Vagina (tissue), 2 donors: ENCODE data around the gene MPRIP. TPM values are rescaled to one million over a fixed set of nuclear protein-coding genes. Genes with fewer than 3 reads are reported as not detected.

Experiments
- DNase-seq, 2 donors: peaks; one replicate each; pipeline ENCODE4 v3.0.0-alpha.2; 2017; ENCODE audit errors: extremely low spot score in 2 of 2
- H3K27ac ChIP-seq: fragments of 200-600 bp; sonication (generic); one replicate; pipeline ENCODE4 v1.5.1; 2019
- H3K27me3 ChIP-seq: fragments of 200-600 bp; sonication (generic); one replicate; pipeline ENCODE4 v1.5.1; 2019
- H3K36me3 ChIP-seq, 2 donors: fragments of 200-600 bp; sonication (generic); one replicate each; pipeline ENCODE4 v1.5.1; 2017 to 2019
- H3K4me1 ChIP-seq: fragments of 200-600 bp; sonication (generic); one replicate; pipeline ENCODE4 v1.5.1; 2019
- H3K4me3 ChIP-seq, 2 donors: fragments of 200-600 bp; sonication (generic); 1 replicate in 1 of 2; 2 replicates in 1 of 2; pipeline ENCODE4 v1.5.1; 2016 to 2019
- H3K9me3 ChIP-seq: fragments of 200-600 bp; sonication (generic); one replicate; pipeline ENCODE4 v1.5.1; 2019
- POLR2A ChIP-seq, 2 donors: fragments of 450-650 bp; IDR thresholded peaks; one replicate each; pipeline ENCODE4 v1.6.1; 2017; ENCODE audit warnings: antibody characterized with exemption in 2 of 2, mild to moderate bottlenecking in 2 of 2, moderate library complexity in 2 of 2
- POLR2AphosphoS5 ChIP-seq, 2 donors: sonication (generic); formaldehyde crosslinking; IDR thresholded peaks; one replicate each; pipeline ENCODE4 v1.9.0; 2017; ENCODE audit warnings: antibody characterized with exemption in 2 of 2, mild to moderate bottlenecking in 2 of 2, low read depth in 1 of 2; ENCODE audit not compliant: insufficient read depth in 1 of 2
- intact Hi-C: fragments of 100-400 bp; cut with DNase I; formaldehyde crosslinking; loops from one replicate; pipeline ENCODE4 v1.15.1; 2023
- total RNA-seq: library from RNA; depleted of rRNA; stranded (reverse); fragments of >200 nt; gene quantifications from one replicate; pipeline ENCODE4 v1.2.3, GENCODE V29; 2016
- TF ChIP-seq, protein P1 (sequence below), 3 experiments: fragments of 450-650 bp in 2 of 3; fragments of 200-600 bp in 1 of 3; sonication (generic) in 1 of 3; IDR thresholded peaks; one replicate each; pipeline ENCODE4 v1.5.1; 2017 to 2019; ENCODE audit warnings: antibody characterized with exemption in 3 of 3, mild to moderate bottlenecking in 2 of 3, moderate library complexity in 2 of 3

The MPRIP gene
- total RNA-seq, 1 donor from 2014 or later, result 202 TPM

DNA sequence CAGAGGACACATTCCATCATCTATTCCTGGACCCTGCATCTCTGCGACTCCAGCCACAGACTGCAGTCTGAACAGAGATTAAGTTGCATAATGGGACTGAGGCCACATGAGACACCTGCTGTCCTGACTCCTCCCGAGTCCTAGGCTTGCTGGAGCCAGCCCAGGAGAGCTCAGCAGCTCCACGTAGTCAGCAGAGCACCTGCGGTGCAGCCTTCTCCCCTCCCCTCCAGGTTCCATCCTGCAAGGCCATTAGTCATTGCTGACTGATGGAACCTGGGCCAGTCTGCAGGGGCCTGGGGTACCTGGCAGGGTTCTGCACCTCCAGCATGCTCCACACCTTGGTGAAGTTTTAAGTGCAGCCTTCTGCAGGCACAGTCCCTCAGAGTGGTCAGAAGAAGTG lies 87.2 kb downstream of the MPRIP start:
- no peak for DNase-seq
- no peaks in the 10 kb centered on the region for H3K9me3 ChIP-seq
- H3K4me3 ChIP-seq, result no peak overlapping the region
- peaks cover 52% of the 10 kb centered on the region for H3K4me1 ChIP-seq
- no peaks in the 10 kb centered on the region for H3K27me3 ChIP-seq
- no peak for TF ChIP-seq POLR2A (IDR thresholded peaks at IDR 0.05)
- TF ChIP-seq, protein P1, sequence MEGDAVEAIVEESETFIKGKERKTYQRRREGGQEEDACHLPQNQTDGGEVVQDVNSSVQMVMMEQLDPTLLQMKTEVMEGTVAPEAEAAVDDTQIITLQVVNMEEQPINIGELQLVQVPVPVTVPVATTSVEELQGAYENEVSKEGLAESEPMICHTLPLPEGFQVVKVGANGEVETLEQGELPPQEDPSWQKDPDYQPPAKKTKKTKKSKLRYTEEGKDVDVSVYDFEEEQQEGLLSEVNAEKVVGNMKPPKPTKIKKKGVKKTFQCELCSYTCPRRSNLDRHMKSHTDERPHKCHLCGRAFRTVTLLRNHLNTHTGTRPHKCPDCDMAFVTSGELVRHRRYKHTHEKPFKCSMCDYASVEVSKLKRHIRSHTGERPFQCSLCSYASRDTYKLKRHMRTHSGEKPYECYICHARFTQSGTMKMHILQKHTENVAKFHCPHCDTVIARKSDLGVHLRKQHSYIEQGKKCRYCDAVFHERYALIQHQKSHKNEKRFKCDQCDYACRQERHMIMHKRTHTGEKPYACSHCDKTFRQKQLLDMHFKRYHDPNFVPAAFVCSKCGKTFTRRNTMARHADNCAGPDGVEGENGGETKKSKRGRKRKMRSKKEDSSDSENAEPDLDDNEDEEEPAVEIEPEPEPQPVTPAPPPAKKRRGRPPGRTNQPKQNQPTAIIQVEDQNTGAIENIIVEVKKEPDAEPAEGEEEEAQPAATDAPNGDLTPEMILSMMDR (IDR thresholded peaks at IDR 0.05), result no peak
- TF ChIP-seq POLR2AphosphoS5 (IDR thresholded peaks at IDR 0.05; ENCODE audit: insufficient read depth in 1 of 2, low read depth in 1 of 2), result no peak
- H3K36me3 ChIP-seq, result peaks cover 0 to 39% of the 10 kb centered on the region in 2 donors
- intact Hi-C loops, result no loop called here
- H3K27ac ChIP-seq, result no peak overlapping the region

DNA sequence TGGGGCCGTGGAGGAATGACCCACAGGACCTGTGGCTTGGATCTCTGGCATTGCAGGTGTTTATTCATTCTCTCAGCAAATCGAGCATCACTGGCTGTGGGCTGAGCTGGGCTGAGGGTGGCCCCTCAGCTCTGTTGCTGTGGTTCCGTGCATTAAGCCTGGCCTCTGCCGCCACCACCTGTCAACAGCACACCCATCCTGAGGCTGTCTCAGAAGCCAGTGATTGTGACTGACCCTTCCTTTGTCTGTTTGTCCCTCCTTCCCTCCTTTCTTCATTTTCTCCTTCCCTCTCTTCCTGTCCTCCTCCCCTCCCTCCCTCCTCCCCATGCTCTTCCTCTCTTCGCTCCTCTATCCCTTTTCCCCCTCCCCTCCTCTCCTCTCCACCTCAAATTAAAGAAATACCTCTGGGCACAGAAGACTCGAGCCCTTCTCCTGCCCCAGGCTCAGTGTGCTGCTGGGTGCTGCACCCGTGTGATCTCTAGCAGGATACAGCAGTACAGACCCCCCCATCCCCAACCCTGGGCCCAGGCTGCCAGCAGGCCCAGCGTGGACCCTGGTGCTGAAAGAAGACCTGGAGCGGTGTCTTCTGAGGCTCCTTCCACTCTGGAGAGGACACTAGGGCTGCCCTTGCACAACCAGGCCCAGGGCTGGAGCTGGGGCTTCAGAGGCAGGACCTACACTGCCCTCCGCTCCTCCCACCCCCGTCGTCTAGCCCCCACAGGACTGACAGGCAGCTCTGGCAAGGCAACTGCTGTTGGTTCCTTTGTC lies 88.0 kb downstream of the MPRIP start:
- TF ChIP-seq POLR2AphosphoS5 (IDR thresholded peaks at IDR 0.05; ENCODE audit: insufficient read depth in 1 of 2, low read depth in 1 of 2) (no peak), POLR2A (IDR thresholded peaks at IDR 0.05) (no peak)
- TF ChIP-seq, protein P1 (IDR thresholded peaks at IDR 0.05), result no peak
- no peaks in the 10 kb centered on the region for H3K27me3 ChIP-seq
- peaks cover 44% of the 10 kb centered on the region for H3K4me1 ChIP-seq
- H3K4me3 ChIP-seq, result no peak overlapping the region
- intact Hi-C loops, result loop anchor here (10.0 kb wide), 1 partner anchor 125 kb away; no protein-coding TSS in a partner anchor
- no peaks in the 10 kb centered on the region for H3K9me3 ChIP-seq
- DNase-seq, result no peak
- peaks cover 0 to 39% of the 10 kb centered on the region in 2 donors for H3K36me3 ChIP-seq
- no peak overlapping the region for H3K27ac ChIP-seq

DNA sequence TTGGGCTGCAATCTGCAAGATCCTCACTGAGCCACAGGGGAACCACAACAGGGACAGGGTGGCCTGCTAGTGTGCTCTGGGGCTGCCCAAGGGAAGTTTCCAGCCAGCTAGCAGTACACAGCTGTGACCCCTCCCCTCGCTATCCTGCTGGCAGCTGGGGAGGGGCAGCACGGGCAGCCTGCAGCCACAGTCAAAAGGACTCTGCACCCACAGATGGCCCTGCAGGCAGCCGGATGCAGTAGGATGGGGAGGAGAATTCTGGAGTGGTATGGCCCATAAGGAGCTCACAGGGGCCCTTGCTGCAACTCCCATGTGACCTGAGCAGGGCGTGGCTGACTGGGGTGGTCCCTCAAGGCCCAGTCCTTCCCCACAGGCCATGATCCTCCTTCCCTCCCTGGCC lies 89.6 kb downstream of the MPRIP start:
- H3K27me3 ChIP-seq, result no peaks in the 10 kb centered on the region
- H3K4me3 ChIP-seq, result no peak overlapping the region
- H3K27ac ChIP-seq, result no peak overlapping the region
- TF ChIP-seq POLR2AphosphoS5 (IDR thresholded peaks at IDR 0.05; ENCODE audit: insufficient read depth in 1 of 2, low read depth in 1 of 2) (no peak), POLR2A (IDR thresholded peaks at IDR 0.05) (no peak)
- TF ChIP-seq, protein P1 (IDR thresholded peaks at IDR 0.05), result no peak
- peaks cover 28% of the 10 kb centered on the region for H3K4me1 ChIP-seq
- H3K9me3 ChIP-seq, result no peaks in the 10 kb centered on the region
- H3K36me3 ChIP-seq, result peaks cover 0 to 48% of the 10 kb centered on the region in 2 donors
- intact Hi-C loops, result loop anchor here (10.0 kb wide), 1 partner anchor 127 kb away; no protein-coding TSS in a partner anchor
- no peak for DNase-seq

DNA sequence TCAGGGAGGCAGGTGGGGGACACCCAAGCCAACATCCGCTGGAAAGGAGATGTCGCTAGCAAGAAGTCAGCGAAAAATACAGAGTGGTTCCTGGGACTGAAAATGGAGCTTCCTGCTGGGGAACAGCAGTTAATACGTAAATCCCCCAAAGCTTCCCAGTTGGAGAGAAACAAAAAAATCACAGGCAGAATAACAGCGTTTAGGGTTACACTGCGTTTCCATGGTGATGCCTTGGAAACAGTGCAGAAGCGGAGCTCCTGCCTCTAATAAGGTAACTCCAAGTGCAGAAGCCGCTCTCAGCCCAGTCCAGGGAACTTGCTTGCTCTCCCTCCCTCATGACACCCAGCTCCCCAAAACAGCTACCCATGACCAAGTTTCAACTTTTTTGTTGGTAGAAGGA lies 90.5 kb downstream of the MPRIP start:
- TF ChIP-seq POLR2A (IDR thresholded peaks at IDR 0.05), result no peak
- peaks cover 26% of the 10 kb centered on the region for H3K4me1 ChIP-seq
- H3K27me3 ChIP-seq, result no peaks in the 10 kb centered on the region
- no peaks in the 10 kb centered on the region for H3K9me3 ChIP-seq
- H3K4me3 ChIP-seq, result no peak overlapping the region
- peaks cover 0 to 56% of the 10 kb centered on the region in 2 donors for H3K36me3 ChIP-seq
- intact Hi-C loops, result loop anchor here (10.0 kb wide), 1 partner anchor 128 kb away; no protein-coding TSS in a partner anchor
- H3K27ac ChIP-seq, result no peak overlapping the region
- DNase-seq, result no peak

DNA sequence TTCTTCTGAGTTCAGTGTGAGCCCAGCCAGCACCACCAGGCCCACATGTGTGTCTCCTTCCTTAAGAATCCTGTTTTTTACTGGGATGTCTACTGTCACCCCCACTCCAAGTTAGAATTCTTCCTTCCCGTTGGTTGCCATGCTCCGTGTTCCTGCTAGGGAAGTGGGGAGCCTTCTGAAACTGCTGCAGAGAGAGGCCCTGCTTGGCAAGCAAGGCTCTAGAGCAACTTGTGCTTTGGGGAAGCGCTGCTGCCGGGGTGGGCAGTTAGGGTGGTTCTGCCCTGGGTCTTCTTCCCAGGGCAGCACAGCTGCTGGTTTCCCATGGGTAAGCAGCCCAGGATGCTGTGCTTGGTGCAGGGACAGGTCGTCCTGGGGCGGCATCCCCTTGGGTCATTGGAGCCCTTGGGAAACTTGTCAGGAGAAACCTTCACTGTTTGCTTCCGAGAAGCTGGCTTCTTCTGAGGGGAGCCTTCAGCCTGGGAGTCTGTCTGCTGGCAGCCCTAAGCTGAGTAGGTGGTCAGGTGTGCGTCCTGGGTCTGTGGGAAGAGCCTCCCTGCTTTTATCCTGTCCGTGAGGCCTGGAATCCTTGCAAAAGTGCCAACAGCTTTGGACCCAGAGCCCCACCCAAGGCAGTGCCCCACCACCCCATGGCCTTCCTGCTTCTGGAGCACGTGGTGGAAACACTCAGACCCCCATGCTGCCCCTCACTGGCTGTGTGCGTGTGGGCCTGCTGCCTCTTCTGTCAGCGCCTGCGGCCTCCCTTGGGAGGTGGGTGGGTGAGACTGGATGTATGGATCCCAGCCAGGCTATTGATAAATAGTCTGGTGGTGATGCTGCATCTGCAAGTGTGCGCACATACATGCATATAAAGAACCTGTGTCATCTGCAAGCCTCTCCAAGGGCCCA lies 92.0 kb downstream of the MPRIP start:
- no peak overlapping the region for H3K27ac ChIP-seq
- H3K36me3 ChIP-seq, result peaks cover 0 to 72% of the 10 kb centered on the region in 2 donors
- no peak for DNase-seq
- no peak for TF ChIP-seq POLR2AphosphoS5 (IDR thresholded peaks at IDR 0.05; ENCODE audit: insufficient read depth in 1 of 2, low read depth in 1 of 2)
- TF ChIP-seq, protein P1 (IDR thresholded peaks at IDR 0.05), result no peak
- TF ChIP-seq POLR2A (IDR thresholded peaks at IDR 0.05), result no peak
- intact Hi-C loops, result loop anchor here (10.0 kb wide), 1 partner anchor 130 kb away; no protein-coding TSS in a partner anchor
- H3K4me1 ChIP-seq, result peaks cover 17% of the 10 kb centered on the region
- no peaks in the 10 kb centered on the region for H3K9me3 ChIP-seq
- no peaks in the 10 kb centered on the region for H3K27me3 ChIP-seq
- H3K4me3 ChIP-seq, result no peak overlapping the region
